NCI-H526 treated with DMSO at 0.1 percent for 48 hours (cell line): ENCODE measurements around the gene ZFC3H1.

Experiments used
- DNase-seq: peaks from one replicate; lab custom pipeline; 2025; lab: John Stamatoyannopoulos, UW

Gene ZFC3H1

DNA sequence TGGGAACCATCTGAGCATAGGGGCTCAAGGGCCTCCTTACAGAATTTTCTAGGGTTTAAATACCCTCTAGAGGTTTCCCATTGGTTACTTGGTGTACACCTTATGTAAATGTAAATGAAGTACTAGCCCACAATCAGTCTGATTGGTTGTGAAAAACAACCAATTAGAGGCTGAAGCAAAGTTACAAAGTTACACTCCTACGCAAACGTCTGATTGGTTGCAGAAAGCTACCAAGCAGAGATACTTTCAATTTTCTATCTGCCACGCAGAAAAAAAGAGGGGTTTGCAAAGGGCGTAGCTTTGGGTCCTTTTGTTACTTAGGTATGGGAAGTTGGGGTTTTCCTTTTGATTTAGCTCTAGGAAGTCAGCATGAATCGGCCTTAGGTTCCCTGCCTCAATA is 20.4 kb upstream of the ZFC3H1 start:
- DNase-seq, result no peak

DNA sequence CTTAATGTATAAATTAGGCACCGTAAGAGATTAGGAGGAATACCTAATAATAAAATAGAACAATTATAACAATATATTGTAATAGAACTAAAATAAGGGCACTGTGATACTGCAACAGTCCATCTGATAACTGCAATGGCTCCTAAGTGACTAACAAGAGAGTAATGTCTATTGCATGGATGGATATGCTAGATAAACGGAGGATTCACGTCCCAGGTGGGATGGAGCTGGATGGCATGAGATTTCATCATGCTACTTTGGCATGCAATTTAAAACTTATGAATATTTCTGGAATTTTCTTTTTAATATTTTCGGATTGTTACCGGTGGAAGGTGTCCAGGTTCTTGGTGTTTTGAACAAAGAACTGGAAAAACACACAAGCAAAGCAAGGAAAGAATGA is 20.0 kb upstream of the ZFC3H1 start:
- DNase-seq, result no peak

DNA sequence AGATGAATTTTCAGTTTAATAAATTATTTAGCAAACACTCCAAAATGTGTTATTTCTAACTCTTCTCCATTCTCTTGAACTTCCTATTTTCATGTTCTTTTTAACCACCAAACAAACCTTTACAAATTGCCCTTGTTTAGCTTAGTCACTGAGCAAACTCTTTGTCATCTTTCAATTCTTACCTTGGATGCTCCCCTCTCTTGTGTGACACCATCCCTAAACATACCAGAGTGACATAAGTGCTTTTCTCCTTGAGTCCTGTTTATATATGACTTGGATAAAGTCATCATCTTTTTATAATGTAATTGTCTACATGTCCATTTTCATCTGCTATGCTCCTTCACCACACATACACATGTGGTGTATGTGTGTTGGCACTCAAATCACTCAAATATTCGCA is 18.8 kb upstream of the ZFC3H1 start:
- DNase-seq, result no peak

DNA sequence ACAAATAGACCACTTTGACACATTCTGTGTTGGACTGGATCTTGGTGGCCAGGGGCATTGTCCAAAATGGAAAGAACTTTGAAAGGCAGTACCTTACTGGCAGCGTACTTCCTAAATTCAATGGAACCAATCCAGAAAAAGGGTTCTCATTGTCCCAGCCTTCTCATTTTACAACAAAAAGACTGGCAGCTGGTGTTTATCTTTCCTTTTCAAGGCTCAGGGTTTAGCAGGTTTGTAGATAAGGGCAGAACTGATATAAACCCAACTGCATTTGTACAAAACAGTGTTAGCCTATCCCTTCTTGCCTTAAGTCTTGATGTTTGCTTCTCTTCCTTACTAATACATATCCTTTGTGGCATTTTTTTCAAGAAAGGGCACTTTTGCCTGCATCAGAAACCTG is 8.2 kb upstream of the ZFC3H1 start:
- DNase-seq, result no peak

DNA sequence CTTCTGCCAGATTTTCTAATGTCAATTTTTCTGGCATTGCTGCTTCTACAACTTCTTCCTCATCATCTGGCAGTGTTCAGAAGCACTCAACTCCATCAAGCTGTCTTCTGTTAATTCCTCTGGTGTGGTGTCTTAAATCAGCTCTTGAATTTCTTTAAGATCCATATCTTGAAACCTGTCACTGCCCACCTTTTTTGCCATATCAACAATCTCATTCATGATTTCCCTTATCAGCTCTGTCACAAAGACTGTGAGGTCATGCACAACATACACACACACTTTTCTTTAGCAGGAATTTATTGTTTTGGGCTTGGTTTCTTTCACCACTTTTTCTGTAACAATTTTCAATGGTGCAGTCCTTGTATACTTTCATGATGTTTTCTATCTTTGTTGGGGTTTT is 7.7 kb upstream of the ZFC3H1 start:
- no peak for DNase-seq

DNA sequence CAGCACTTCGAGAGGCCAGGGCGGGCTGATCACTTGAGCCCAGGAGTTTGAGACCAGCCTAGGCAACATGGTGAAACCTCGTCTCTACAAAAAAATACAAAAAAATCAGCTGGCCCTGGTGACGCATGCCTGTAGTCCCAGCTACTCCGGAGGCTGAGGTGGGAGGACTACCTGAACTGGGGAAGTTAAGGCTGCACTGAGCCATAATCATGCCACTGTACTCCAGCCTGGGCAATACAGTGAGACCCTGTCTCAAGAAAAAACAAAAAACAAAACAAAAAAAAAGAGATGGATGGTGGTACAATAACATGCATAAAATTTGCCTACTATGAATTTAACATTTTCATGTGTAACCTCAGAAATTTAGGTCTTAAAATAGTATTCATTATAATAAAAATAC is 2.6 kb upstream of the ZFC3H1 start:
- DNase-seq, result no peak

DNA sequence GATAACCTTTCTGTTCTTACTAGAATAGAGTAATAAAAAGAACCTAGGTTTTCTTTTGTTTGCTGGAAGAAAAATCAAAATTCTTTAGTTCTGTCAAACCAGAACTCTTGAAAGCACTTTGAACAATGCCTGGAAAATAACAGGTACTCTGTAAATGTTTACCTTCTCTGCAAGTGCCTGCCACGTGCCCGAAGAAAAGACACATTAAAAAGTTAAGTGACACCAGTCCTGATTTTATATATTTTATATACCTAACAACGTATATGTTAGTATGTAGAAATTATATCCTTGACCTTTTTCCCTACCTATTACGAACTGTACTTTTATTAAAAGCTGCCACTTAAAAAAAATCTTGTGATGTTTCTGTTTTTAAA is 1.4 kb upstream of the ZFC3H1 start:
- DNase-seq, result no peak

DNA sequence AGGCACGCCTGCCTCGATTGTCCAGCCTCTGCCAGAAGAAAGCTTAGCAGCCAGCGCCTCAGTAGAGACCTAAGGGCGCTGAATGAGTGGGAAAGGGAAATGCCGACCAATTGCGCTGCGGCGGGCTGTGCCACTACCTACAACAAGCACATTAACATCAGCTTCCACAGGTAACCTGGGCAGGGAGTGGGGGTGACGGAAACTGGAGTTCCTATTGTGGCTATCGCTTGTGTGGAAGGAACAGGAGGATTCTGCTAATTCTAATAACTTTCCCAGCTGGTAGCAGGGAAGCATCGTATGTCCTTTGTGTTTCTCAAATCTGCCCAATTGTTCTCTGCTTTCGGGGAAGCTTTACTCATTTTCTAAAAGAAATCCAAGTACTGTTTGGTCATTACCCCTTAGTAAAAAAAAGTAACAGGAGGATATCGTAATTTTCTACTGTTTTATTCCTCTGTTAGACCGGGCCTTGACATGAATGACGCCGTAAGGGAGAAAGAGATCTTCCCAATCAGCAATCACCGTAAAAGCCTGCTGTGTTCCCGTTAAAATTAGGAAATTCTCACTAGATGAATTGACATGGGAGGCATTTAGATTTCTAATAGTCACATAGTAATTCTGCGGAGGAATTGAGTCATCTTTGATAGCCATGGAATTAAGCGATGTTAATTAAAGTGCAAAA is 902 bp upstream of the ZFC3H1 start:
- peak; percentile 81 for DNase-seq

DNA sequence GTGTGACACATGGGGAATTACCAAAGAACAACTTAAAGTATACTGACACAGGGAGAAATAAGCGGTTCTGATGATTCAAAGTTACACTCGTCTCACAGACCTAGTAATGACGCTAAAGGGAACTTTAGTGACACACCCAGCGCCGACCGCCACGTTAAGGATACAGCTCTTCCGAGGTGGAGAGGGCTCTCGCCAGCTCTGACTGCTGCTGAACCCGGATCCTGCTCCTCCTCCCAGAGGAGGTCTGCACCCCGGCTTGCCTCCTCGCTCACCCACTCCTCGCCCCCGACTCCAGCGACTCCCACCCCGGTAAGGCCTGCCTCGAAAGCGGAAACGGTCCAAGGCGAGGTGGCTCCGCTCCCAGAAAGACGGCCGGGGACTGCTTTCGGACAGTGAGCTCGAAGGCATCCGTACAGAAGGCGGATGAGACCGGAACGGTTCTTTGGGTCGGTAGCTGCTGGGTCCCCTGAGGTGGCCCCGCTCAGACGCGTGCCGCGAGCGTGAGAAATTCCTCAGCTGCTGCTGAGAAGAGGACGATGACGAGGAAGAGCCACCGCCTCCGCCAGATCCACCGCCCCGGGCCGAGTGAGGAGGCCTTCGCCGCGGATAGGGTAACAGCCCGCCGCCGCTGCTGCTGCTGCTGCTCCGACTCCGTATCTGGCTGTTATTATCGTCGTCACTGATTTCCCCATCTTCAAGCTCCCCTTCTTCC is 643 bp downstream of the ZFC3H1 start:
- no peak for DNase-seq

DNA sequence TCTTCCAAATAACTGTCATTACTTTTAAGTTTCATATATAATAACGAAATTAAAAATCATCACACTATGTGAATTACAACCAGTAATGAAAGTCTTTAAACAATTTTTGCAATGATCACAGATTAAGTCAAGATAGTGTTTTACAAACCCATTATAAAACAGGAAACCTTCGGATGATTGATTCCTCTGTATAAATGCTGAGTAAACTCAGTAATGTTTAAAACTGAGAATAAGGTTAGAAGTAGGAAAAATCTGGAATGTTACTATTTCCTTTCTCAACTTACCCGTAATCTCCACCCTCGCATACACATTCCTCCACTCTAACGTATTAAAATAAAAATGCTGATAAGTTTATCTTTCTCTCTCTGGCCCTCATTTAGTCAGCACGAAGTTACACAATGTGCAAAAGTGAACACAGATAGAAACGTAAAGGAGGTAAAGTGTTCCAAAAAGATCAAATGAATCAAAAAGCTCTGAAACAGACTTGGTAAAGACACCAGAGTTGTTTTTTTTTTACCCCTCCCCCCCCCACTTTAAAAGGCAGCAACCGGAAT is 1.6 kb downstream of the ZFC3H1 start:
- DNase-seq, result no peak

DNA sequence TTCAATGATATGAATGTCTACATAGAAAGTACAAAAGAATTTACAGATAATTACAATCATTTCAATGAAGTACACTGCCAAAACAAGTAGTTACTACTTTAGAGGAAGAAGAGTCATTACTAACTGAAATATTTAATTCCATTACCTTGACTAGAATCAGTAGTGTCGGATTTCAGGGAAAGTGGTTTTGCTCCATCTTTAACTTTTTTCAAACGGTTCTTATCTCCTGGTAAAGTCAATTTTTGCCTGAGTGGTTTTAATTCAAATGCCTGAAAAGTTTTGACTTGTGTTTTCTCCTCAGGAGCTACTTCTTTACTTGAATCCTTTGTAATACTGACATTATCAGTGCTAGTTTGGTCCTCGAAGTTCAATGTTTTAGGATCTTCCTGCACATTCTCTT is 6.9 kb downstream of the ZFC3H1 start:
- DNase-seq, result no peak

DNA sequence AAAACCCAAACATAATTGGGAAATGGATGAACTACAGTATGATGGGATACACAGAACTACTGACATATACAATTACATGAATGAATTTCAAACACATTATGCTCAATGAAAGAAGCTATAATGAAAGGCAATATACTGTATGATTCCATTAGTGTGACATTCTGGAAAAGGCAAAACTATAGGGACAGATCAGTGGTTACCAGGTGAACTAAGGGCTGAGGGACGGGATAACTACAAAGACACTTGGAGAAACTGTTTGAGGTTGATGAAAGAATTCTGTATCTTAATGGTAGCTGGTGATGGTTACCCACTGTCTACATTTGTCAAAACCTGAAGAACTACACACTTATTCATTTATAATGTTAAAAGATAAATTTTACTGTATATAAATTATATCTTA is 7.7 kb downstream of the ZFC3H1 start:
- no peak for DNase-seq

DNA sequence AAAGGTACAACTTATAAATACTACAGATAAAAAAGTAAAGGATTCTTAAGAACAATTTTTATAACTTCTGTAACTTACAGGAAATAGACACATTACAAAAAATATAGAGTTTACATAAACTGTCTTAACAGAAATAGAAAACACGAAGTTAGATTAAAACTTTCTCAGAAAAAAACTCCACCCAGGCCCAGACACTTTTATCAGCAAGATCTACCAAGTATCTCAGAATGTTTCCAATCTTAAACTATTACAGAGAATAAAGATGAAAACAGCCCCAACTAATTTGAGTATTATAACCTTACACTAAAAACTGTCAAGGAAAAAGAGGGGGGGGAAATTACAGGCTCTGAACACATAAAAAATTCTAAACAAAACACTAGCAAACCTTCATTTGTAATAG is 8.2 kb downstream of the ZFC3H1 start:
- DNase-seq, result no peak

DNA sequence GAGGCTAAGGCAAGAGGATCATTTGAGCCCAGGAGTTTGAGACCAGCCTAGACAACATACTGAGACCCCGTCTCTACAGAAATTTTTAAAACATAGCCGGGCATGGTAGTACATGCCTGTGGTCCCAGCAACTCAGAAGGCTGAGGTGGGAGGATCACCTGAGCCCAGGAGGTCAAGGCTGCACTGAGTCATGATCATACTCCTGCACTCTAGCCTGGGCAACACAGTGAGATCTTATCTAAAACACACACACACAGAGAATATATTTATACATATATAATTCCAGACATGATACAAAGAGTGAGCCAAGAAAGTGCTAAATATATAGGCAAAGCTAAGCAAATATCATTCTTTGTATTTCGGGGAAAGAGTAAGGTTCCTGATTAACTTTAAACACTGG is 9.4 kb downstream of the ZFC3H1 start:
- DNase-seq, result no peak

DNA sequence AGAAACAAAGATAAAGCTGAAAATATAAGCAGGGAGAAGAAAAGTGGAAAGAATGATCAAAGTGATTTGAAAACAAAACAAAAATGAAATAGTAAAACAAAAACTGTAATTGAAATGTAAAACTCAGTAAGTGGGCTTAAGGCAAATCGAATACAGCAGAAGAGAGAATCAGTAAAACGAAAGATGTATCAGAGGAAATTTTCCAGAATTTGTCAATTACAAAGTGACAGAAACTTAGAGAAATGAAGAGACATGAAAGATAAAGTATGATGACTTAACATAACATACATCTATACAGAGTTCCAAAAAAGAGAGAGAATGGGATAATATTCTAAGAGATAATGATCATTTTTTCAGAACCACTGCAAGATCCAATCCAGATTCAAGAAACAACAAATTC is 10.5 kb downstream of the ZFC3H1 start:
- DNase-seq, result no peak

DNA sequence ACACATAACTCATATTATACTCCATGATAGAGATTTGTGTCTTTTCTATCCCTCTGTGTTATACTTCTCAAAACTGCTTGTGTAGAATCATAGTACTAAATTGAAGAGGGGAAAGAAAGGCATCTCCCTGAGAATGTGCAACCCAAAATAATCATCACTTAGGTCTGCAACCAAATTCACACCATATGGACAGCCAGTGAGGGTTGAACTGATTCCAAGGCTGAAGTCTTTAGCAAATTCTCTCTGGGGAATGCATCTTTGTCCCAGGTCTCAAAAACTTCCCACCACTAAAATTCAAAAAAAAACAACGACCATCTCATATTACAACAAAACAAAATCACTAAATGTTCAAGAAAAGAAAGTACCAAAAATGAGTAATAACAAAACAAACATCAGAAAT is 11.0 kb downstream of the ZFC3H1 start:
- DNase-seq, result no peak

DNA sequence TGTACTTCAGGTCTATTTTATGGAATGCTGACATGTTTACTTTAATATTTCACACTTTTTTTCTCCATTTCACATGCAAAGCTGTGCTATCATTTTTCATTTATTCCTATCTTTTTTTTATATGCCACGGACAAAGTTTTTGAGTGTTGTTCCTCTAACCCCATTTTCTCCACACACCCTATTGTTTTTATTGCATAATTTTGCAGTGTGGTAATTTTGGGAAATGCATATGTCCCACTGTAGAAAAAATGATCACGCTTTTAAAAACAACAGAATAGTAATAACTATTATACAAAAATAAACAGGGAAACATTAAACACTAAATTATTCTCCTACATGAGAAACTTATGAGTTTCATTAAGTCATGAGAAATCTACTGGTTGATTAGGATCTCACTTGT is 14.2 kb downstream of the ZFC3H1 start:
- no peak for DNase-seq

DNA sequence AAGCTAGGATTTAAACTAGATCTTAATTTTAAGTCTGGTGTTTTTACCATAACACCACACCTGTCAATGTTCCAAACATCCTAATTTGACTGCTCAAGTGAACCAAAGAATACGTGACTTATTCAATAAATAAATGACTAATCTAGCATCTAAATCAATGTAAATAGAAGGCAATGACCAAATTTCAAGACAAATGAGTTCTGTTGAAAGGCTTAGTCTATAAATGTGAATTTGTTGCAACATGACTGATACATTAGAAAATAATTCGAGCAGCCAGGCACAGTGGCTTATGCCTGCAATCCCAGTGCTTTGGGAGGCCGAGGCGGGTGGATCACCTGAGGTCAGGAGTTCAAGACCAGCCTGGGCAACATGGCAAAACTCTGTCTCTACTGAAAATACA is 15.1 kb downstream of the ZFC3H1 start:
- no peak for DNase-seq

DNA sequence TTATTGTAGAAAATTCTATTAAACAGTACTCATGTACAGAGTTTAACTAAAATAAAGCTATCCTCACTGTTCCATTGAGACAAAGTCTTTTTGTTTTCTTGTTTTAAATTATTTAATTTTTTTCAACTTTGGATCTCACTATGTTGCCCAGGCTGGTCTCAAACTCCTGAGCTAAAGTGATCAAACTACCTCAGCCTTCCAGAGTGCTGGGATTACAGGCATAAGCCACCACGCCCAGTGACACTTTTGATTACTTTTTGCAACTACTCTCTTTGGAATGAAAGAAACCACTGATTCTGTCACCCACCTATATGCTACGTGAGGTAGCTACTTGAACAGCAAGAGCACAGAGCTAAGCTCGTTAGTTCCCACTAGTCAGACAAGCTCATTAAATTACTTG is 17.1 kb downstream of the ZFC3H1 start:
- DNase-seq, result no peak

DNA sequence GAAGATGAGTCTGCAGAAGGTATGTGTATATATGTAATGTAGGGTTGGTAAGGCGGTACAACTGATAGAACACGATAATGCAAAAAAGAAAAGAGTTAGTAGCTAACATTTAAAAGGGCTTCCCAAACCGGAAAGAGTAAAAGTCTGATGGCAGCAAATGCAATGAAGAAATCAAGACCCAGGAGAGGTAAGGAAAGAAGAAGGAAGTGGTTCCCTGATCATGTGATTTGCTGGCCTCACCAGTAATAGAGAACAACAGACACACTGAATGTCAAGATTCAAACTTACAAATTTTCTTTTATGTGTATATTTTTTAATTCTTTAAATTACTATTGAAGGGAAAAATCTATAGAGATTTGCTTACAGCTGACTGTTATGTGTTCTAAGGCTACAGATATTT is 18.4 kb downstream of the ZFC3H1 start:
- no peak for DNase-seq

DNA sequence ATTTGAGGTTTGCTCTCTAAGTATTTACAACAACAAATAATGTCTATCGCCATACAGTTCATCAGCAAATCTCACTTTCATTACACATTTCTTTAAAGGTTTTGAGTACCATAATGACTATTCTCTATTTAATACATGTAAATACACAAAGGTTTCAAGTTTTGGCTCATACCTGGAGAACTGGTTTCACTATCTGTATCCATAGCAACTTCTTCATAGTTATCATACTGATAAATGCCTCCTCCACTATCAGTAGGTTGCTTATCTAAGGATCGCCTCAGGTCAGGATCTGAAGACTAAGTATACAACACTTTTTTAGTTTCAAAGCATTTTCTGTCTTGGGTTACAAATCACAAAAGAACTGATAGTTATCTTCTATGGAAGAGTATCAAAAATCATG is 21.4 kb downstream of the ZFC3H1 start:
- DNase-seq, result no peak

DNA sequence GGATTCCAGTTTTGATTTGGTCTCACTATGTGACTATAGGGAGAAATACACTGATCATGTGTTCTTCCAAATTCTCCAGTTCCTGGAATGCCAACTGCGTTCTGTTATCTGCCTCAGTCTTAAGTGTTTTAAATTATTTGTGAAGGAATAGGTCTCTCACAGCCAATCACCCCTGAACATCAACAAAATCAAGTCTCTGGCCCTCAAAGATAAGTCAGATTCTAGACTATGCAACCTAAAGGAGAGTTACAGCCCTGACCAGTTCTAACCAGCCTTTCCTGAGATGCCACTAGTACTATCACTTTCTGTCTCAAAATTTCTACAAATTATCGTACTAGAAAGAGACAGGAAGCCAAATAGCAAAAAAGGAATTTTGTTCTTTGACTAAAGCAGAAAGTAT is 22.3 kb downstream of the ZFC3H1 start:
- DNase-seq, result no peak

DNA sequence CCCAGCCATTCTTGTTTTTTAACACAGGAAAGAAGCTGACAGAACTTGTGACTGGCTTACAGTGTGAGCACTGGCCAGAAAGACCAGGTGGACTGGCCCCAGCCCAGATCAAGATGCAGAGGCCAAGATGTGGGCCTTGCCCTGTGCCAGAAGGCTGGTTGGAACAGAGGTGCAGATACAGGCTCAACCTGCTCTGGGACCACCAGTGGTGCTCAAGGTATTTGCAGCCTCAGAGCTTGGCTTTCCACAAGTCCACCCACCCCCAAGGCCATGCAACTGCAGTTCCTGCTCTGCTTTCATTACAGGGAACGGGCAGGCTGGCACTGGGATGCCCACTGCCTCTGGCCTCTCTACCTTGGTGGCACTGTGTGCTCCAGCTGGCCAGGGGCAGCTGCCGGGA is 23.3 kb downstream of the ZFC3H1 start:
- no peak for DNase-seq

DNA sequence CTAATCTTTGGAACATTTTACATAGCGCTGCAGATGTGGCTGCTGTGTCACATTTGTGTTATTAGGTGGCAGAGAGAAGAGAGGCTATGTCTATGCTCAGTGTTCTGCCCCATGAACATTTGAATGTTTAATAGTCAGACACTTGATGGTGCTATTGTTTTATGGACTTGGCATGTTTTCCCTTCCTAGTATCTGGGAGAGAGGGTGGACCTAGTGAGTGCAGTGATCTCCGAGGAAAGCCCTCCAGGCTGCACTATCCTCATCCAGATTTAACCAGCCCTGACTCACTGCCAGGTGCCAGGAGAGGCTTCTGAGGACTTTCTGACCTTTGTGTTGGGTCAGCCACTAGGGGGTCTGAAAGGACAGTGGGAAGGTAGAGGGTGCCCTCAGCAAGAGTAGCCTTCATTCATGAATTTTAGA is 24.3 kb downstream of the ZFC3H1 start:
- no peak for DNase-seq
